K562 (cell line): Measurements from ENCODE around the gene RUFY2. TPM values are rescaled to one million over a fixed set of nuclear protein-coding genes. Genes with fewer than 3 reads are reported as not detected.

Source experiments
- ATAC-seq: fragments of 200-7000 bp; cut with Tn5 transposase; 3 replicates; pipeline ENCODE4 v1.9.1; 2020; ENCODE audit warnings: moderate library complexity
- BruUV-seq: library from RNA; stranded (reverse); fragments of 400-500 nt; replicated peaks from 2 replicates; lab custom pipeline; 2021; lab: Mats Ljungman, UMichigan
- CTCF ChIA-PET: fragments of 300-600 bp; formaldehyde crosslinking; extraction: SDS; loops from one replicate; lab custom pipeline; 2021; ENCODE audit warnings: low intra/inter-chr PET ratio; lab: Yijun Ruan, JAX
- POLR2A ChIA-PET: fragments of 300-600, 350-650 bp; sonication (Branson Sonifier 250); formaldehyde crosslinking; extraction: SDS; loops from one replicate; lab custom pipeline; 2021; ENCODE audit warnings: antibody characterized with exemption, inconsistent platforms; lab: Yijun Ruan, JAX
- DNase-seq, 4 experiments: peaks; one replicate each; pipeline versions ENCODE4 v3.0.0 to v3.0.0-alpha.2; 2011 to 2018; ENCODE audit warnings: low spot score in 3 of 4, mixed read lengths in 3 of 4; ENCODE audit errors: extremely low read depth in 1 of 4
- FAIRE-seq: peaks from 2 replicates; lab custom pipeline; 2011; peaks lifted over from hg19 to GRCh38; lab: Jason Lieb, UNC
- H2AFZ ChIP-seq: 2 replicates; pipeline ENCODE4 v1.6.0; 2011; ENCODE audit warnings: low read depth, low read length, control low read depth, inconsistent platforms
- H3K27ac ChIP-seq: fragments of 200-600 bp; 3 replicates; pipeline ENCODE4 v1.8.0; 2011; ENCODE audit warnings: low read depth, mild to moderate bottlenecking, control low read depth, inconsistent platforms, low read length, moderate library complexity, mixed read lengths; ENCODE audit errors: extremely low read depth
- H3K27me3 ChIP-seq, 2 experiments: fragments of 300-600 bp in 1 of 2; 2 replicates in 1 of 2; 3 replicates in 1 of 2; pipeline versions ENCODE4 v1.6.0 to v1.8.0; 2011; ENCODE audit warnings: inconsistent platforms in 2 of 2, low read length in 2 of 2, mild to moderate bottlenecking in 1 of 2, mixed read lengths in 1 of 2, moderate library complexity in 1 of 2; ENCODE audit not compliant: control insufficient read depth in 2 of 2, insufficient read depth in 2 of 2
- H3K36me3 ChIP-seq: fragments of 300-600 bp; 3 replicates; pipeline ENCODE4 v1.8.0; 2011; ENCODE audit warnings: mild to moderate bottlenecking, low read length, inconsistent platforms; ENCODE audit not compliant: control insufficient read depth, insufficient read depth
- H3K4me1 ChIP-seq, 2 experiments: fragments of 200-600 bp in 1 of 2; replicated peaks in 1 of 2; 2 replicates in 1 of 2; 3 replicates in 1 of 2; pipeline versions ENCODE4 v1.5.1 to v1.8.0; 2011; ENCODE audit warnings: inconsistent platforms in 2 of 2, low read length in 2 of 2, mild to moderate bottlenecking in 1 of 2, mixed read lengths in 1 of 2, moderate library complexity in 1 of 2; ENCODE audit not compliant: control insufficient read depth in 2 of 2, insufficient read depth in 2 of 2
- H3K4me2 ChIP-seq: 2 replicates; pipeline ENCODE4 v1.6.1; 2011; ENCODE audit warnings: low read length, control low read depth, inconsistent platforms, mixed read lengths; ENCODE audit not compliant: insufficient read depth
- H3K4me3 ChIP-seq: fragments of 200-600 bp; sonication (generic), shearing (Covaris generic); 2 replicates; pipeline ENCODE4 v1.5.1; 2016; ENCODE audit warnings: control low read depth, inconsistent platforms
- H3K79me2 ChIP-seq: fragments of 200-600 bp; 3 replicates; pipeline ENCODE4 v1.8.0; 2011; ENCODE audit warnings: low read length, inconsistent platforms; ENCODE audit not compliant: control insufficient read depth, insufficient read depth
- H3K9ac ChIP-seq, 2 experiments: 2 replicates each; pipeline versions ENCODE4 v1.6.0 to v1.6.1; 2011; ENCODE audit warnings: low read depth in 2 of 2, low read length in 2 of 2, control low read depth in 1 of 2, inconsistent platforms in 1 of 2, mild to moderate bottlenecking in 1 of 2, mixed read lengths in 1 of 2; ENCODE audit not compliant: insufficient read depth in 1 of 2
- H3K9me1 ChIP-seq: one replicate; pipeline ENCODE4 v1.6.0; 2011; ENCODE audit warnings: inconsistent platforms, mild to moderate bottlenecking, low read length, moderate library complexity; ENCODE audit not compliant: control insufficient read depth, insufficient read depth
- H3K9me3 ChIP-seq: replicated peaks from 2 replicates; pipeline ENCODE4 v1.5.1; 2011; ENCODE audit warnings: low read depth, low read length, inconsistent platforms; ENCODE audit not compliant: control insufficient read depth, insufficient read depth
- H4K20me1 ChIP-seq: replicated peaks from 2 replicates; pipeline ENCODE4 v1.6.1; 2011; ENCODE audit warnings: low read length, inconsistent platforms, mixed read lengths; ENCODE audit not compliant: control insufficient read depth, insufficient read depth
- KAT8 ChIP-seq: fragments of 450-650 bp; IDR thresholded peaks from 2 replicates; pipeline ENCODE4 v1.6.1; 2016; ENCODE audit warnings: low read depth, mild to moderate bottlenecking
- NCOR1 ChIP-seq: fragments of 450-650 bp; IDR thresholded peaks from 2 replicates; pipeline ENCODE4 v1.6.1; 2016; ENCODE audit warnings: mild to moderate bottlenecking, moderate library complexity
- PURB ChIP-seq: sonication (generic); formaldehyde crosslinking; IDR thresholded peaks from 2 replicates; pipeline ENCODE4 v1.9.0; 2021; ENCODE audit warnings: low read depth, mild to moderate bottlenecking, missing genetic modification reagents
- RAD51 ChIP-seq: fragments of 450-650 bp; IDR thresholded peaks from 2 replicates; pipeline ENCODE4 v1.7.1; 2016; ENCODE audit warnings: low read depth, mild to moderate bottlenecking, borderline replicate concordance
- SAFB2 ChIP-seq: fragments of 200-400 bp; formaldehyde crosslinking; IDR thresholded peaks from 2 replicates; pipeline ENCODE4 v1.6.1; 2018; ENCODE audit warnings: borderline replicate concordance, low read length, low read depth, moderate library complexity; ENCODE audit not compliant: severe bottlenecking
- WGBS: fragments of 100-300 bp; shearing (Covaris generic); methylation state at CpG from one replicate; pipeline ENCODE4 v1.1.6; 2016; ENCODE audit warnings: low coverage, mixed read lengths; ENCODE audit not compliant: insufficient coverage; ENCODE audit errors: missing lambda C conversion rate; 5-methylcytosine and 5-hydroxymethylcytosine counted together
- in situ Hi-C: fragments of 300-500 bp; cut with MboI; formaldehyde crosslinking; loops from 4 replicates; pipeline ENCODE4 v1.15.0; 2018; ENCODE audit warnings: inconsistent platforms, mixed read lengths
- intact Hi-C: fragments of 100-400 bp; cut with micrococcal nuclease; formaldehyde crosslinking; loops from 2 replicates; pipeline ENCODE4 v1.14.2; 2022
- polyA plus RNA-seq, 8 experiments: library from polyadenylated mRNA; depleted of rRNA in 4 of 8; stranded (reverse) in 5 of 8; unstranded in 3 of 8; fragments of >200 nt; fragmentation: Nextera tagmentation in 2 of 8; fragmentation: Illumina TruSeq in 1 of 8; extraction: Ambion mirVana in 2 of 8; extraction: Trizol in 1 of 8; gene quantifications; 2 replicates each; pipeline versions ENCODE4 v1.2.1 to v1.2.3, GENCODE V29; 2011 to 2014; ENCODE audit warnings: inconsistent platforms in 1 of 8, missing spikeins in 1 of 8
- total RNA-seq, 7 experiments: library from RNA; depleted of rRNA in 6 of 7; stranded (reverse); fragments of >200 nt in 6 of 7; fragmentation: Illumina TruSeq in 2 of 7; extraction: Trizol in 2 of 7; gene quantifications; 2 replicates each; pipeline versions ENCODE4 v1.2.1 to v1.2.3, GENCODE V29; 2011 to 2021; ENCODE audit warnings: low replicate concordance in 1 of 7
- TF ChIP-seq, protein P1 (sequence below): IDR thresholded peaks from 2 replicates; pipeline ENCODE4 v1.6.1; 2016; ENCODE audit warnings: missing genetic modification characterization, missing compliant biosample characterization
- TF ChIP-seq, protein P2 (sequence below), 3 experiments: fragments of 200-800 bp in 1 of 3; sonication (Bioruptor generic) in 1 of 3; sonication (generic) in 1 of 3; formaldehyde crosslinking in 1 of 3; IDR thresholded peaks; 2 replicates each; pipeline versions ENCODE4 v1.6.1 to v1.8.0; 2016 to 2022; ENCODE audit warnings: mild to moderate bottlenecking in 2 of 3, missing compliant biosample characterization in 2 of 3, missing genetic modification characterization in 2 of 3, missing genetic modification reagents in 1 of 3
- TF ChIP-seq, protein P3 (sequence below): fragments of 450-650 bp; formaldehyde crosslinking; IDR thresholded peaks from 2 replicates; pipeline ENCODE4 v1.4.0; 2020; ENCODE audit warnings: mild to moderate bottlenecking, moderate library complexity
- TF ChIP-seq, protein P4 (sequence below): IDR thresholded peaks from 2 replicates; pipeline ENCODE4 v1.6.1; 2012; ENCODE audit warnings: low read depth, low read length, improper control_type of control experiment, borderline replicate concordance

The RUFY2 gene
- total and polyA plus RNA-seq, 9 of the 15 experiments (the other 6 are each of a cell fraction or from before 2014, with no cell fraction given) = 3.7 to 20.1 (median 12.6) TPM

DNA sequence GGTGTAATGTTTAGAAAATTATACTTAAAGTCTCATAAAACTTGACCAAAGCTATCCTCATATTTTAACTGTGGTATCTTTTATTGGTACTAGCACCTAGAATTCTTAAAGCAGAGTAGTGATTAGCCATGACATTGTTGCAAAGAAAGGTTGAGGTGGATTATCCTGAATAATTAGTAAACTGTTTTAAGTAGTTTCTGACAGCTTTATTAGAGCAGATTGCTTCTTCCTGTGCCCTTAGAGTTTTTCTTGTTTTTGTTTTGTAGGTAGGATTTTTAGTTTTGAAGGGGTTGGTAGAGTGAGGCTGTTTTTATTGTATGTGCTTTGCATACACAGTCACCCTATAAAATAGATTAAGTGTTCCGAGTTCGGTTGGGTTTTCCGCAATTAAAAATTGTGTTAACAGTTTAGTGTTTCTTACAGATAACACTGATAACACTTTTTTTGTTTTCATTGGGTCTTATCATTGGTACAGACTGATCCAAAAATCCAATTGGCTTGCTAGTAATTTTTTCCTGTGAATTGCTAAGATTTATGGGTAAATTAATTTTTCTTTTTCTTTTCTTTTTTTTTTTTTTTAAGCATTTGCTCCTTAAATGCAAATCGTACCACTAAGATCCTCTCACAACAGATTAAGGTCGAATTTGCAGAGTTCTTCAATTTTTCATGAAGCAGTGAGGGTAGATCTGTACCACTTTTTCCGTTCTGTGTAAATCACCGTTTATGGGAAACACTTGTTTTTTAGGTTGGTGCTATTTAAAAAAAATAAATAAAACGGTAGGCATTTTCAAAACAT lies 72.2 kb downstream of the RUFY2 start (continued):
- TF ChIP-seq, protein P1, sequence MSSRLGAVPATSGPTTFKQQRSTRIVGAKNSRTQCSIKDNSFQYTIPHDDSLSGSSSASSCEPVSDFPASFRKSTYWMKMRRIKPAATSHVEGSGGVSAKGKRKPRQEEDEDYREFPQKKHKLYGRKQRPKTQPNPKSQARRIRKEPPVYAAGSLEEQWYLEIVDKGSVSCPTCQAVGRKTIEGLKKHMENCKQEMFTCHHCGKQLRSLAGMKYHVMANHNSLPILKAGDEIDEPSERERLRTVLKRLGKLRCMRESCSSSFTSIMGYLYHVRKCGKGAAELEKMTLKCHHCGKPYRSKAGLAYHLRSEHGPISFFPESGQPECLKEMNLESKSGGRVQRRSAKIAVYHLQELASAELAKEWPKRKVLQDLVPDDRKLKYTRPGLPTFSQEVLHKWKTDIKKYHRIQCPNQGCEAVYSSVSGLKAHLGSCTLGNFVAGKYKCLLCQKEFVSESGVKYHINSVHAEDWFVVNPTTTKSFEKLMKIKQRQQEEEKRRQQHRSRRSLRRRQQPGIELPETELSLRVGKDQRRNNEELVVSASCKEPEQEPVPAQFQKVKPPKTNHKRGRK (tag) = peak; percentile 57
- no peak for TF ChIP-seq SAFB2

DNA sequence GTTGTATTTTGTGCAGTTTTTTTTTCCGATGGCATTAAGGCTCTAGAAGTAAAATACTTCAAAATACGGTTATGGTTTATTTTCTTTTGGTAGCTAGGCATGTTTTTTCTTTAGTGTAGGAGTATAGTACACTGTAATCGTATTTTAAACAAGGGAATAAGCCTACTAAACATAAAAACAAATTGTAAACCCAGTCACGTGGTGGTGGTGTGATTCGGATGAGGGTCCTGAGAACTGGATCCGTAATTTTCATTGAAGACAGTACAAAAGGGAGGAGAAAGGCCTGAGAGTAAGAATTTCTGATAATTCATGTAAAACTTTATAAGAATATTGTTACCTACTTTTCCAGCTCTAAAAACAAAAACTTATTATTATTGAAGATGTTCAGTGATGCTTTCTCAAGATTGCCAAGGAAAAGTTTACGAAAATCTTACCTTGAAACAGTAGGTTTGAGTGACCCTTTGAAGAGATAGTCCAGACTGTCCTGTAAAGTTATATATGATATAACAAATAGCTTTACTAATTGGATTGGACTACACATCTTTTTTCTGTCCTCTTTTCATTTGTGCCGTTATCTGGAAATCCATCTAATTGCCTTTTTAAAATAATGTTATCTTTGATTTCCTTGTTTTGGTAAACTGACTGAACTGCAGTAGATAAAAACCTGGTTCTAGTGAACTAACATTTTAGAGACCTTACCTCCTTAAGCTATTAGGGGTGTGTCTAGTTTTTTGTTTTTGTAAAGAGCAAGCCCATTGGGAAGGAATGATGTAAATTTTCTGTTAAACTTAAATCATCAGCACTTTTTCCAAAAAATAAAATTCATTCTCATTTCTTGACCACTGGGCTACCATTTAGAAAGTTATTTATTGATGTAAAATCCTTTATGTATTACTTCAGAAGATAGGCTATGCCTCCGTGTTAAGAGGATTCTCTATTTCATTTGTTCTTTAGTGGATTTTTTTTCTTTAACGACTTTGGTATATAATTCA lies 73.3 kb downstream of the RUFY2 start:
- Histone ChIP-seq H3K27me3 (no peaks in the 10 kb centered on the region), H3K9me1 (peaks cover 7% of the 10 kb centered on the region), H3K27ac (peak overlapping the region; percentile 98), H3K9ac (peak overlapping the region in 1 of 2 experiments; percentile 98; a peak in 3 of 4 replicates), H3K9me3 (no peaks in the 10 kb centered on the region), H3K4me2 (peak overlapping the region; percentile 92), H4K20me1 (peaks cover 31% of the 10 kb centered on the region), H3K4me1 (peaks cover 16 to 20% of the 10 kb centered on the region in 2 experiments; a peak in 4 of 5 replicates), H3K4me3 (peak overlapping the region; percentile 66), H2AFZ (no peak overlapping the region), H3K79me2 (peaks cover 79% of the 10 kb centered on the region), H3K36me3 (peaks cover 57% of the 10 kb centered on the region)
- intact Hi-C loops = loop anchor here (10.0 kb wide), 1 partner anchor 539 kb away; no protein-coding TSS in a partner anchor
- CTCF ChIA-PET = interaction anchor here (0.6 kb wide), 1 partner anchor 121 kb away, joined by 3 read pairs; no protein-coding TSS in a partner anchor
- POLR2A ChIA-PET = interaction anchor here (0.7 to 5.4 kb wide), 22 partner anchors 7 to 569 kb away, joined by 3 to 104 read pairs (median 3); no protein-coding TSS in a partner anchor
- in situ Hi-C loops = no loop called here
- no peak for ATAC-seq
- DNase-seq = no peak
- BruUV-seq = no TSS peak
- 0% methylated on average over 10 of the region's 10 CpGs for WGBS
- FAIRE-seq = no peak
- TF ChIP-seq RAD51 (peak; percentile 75), NCOR1 (0 out of 2 replicates have a peak, but pooled peaks have one; percentile 2), PURB (CRISPR knock-in tag) (no peak), KAT8 (no peak)
- TF ChIP-seq, protein P2, sequence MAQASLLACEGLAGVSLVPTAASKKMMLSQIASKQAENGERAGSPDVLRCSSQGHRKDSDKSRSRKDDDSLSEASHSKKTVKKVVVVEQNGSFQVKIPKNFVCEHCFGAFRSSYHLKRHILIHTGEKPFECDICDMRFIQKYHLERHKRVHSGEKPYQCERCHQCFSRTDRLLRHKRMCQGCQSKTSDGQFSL (CRISPR knock-in tag; IDR thresholded peaks at IDR 0.05) = no peak
- TF ChIP-seq, protein P2 (tag; IDR thresholded peaks at IDR 0.05) = 0 out of 4 replicates have a peak, but pooled peaks of 1 of the 2 experiments have one; percentile 37
- TF ChIP-seq, protein P3, sequence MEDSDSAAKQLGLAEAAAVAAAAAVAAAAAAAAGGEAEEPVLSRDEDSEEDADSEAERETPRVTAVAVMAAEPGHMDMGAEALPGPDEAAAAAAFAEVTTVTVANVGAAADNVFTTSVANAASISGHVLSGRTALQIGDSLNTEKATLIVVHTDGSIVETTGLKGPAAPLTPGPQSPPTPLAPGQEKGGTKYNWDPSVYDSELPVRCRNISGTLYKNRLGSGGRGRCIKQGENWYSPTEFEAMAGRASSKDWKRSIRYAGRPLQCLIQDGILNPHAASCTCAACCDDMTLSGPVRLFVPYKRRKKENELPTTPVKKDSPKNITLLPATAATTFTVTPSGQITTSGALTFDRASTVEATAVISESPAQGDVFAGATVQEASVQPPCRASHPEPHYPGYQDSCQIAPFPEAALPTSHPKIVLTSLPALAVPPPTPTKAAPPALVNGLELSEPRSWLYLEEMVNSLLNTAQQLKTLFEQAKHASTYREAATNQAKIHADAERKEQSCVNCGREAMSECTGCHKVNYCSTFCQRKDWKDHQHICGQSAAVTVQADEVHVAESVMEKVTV (CRISPR knock-in tag) = 0 out of 2 replicates have a peak, but pooled peaks have one; percentile 11
- TF ChIP-seq, protein P4, sequence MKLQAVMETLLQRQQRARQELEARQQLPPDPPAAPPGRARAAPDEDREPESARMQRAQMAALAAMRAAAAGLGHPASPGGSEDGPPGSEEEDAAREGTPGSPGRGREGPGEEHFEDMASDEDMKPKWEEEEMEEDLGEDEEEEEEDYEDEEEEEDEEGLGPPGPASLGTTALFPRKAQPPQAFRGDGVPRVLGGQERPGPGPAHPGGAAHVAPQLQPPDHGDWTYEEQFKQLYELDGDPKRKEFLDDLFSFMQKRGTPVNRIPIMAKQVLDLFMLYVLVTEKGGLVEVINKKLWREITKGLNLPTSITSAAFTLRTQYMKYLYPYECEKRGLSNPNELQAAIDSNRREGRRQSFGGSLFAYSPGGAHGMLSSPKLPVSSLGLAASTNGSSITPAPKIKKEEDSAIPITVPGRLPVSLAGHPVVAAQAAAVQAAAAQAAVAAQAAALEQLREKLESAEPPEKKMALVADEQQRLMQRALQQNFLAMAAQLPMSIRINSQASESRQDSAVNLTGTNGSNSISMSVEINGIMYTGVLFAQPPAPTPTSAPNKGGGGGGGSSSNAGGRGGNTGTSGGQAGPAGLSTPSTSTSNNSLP = peak; percentile 58; the same call in 1 of the 2 replicates
